WTC11 (cell line): ENCODE data around the gene PF4V1.

Source experiments
- CREB1 ChIP-seq: sonication (generic); formaldehyde crosslinking; IDR thresholded peaks from 2 replicates; pipeline ENCODE4 v1.8.0; 2023; ENCODE audit warnings: mild to moderate bottlenecking, missing genetic modification reagents
- NR2C2 ChIP-seq: sonication (generic); formaldehyde crosslinking; IDR thresholded peaks from 2 replicates; pipeline ENCODE4 v1.8.0; 2022; ENCODE audit warnings: mild to moderate bottlenecking, missing genetic modification reagents
- SP1 ChIP-seq: sonication (generic); formaldehyde crosslinking; conservative IDR thresholded peaks from 2 replicates; pipeline ENCODE4 v1.8.1; 2022; ENCODE audit warnings: missing genetic modification reagents
- ZBTB21 ChIP-seq: sonication (generic); formaldehyde crosslinking; IDR thresholded peaks from 2 replicates; pipeline ENCODE4 v1.8.1; 2023; ENCODE audit warnings: mild to moderate bottlenecking, missing genetic modification reagents, borderline replicate concordance
- ZNF263 ChIP-seq: sonication (generic); formaldehyde crosslinking; IDR thresholded peaks from 2 replicates; pipeline ENCODE4 v1.8.1; 2022; ENCODE audit warnings: low read depth, mild to moderate bottlenecking, moderate library complexity, missing genetic modification reagents
- TF ChIP-seq, protein P1 (sequence below): fragments of 200-600 bp; IDR thresholded peaks from 2 replicates; pipeline ENCODE4 v1.8.0; 2022; ENCODE audit warnings: antibody characterized with exemption
- TF ChIP-seq, protein P2 (sequence below): fragments of 250-450 bp; sonication (Bioruptor Pico); conservative IDR thresholded peaks from 2 replicates; pipeline ENCODE4 v1.9.0; 2021; ENCODE audit warnings: mild to moderate bottlenecking
- TF ChIP-seq, protein P3 (sequence below): sonication (generic); formaldehyde crosslinking; IDR thresholded peaks from 2 replicates; pipeline ENCODE4 v1.8.0; 2022; ENCODE audit warnings: mild to moderate bottlenecking, missing genetic modification reagents
- TF ChIP-seq, protein P4 (sequence below): sonication (generic); formaldehyde crosslinking; IDR thresholded peaks from 2 replicates; pipeline ENCODE4 v1.8.1; 2023; ENCODE audit warnings: mild to moderate bottlenecking, missing genetic modification reagents
- TF ChIP-seq, protein P5 (sequence below): sonication (generic); formaldehyde crosslinking; IDR thresholded peaks from 2 replicates; pipeline ENCODE4 v1.8.1; 2023; ENCODE audit warnings: mild to moderate bottlenecking, missing genetic modification reagents, borderline replicate concordance
- TF ChIP-seq, protein P6 (sequence below): sonication (generic); formaldehyde crosslinking; IDR thresholded peaks from 2 replicates; pipeline ENCODE4 v1.8.1; 2022; ENCODE audit warnings: missing genetic modification reagents, borderline replicate concordance

DNA sequence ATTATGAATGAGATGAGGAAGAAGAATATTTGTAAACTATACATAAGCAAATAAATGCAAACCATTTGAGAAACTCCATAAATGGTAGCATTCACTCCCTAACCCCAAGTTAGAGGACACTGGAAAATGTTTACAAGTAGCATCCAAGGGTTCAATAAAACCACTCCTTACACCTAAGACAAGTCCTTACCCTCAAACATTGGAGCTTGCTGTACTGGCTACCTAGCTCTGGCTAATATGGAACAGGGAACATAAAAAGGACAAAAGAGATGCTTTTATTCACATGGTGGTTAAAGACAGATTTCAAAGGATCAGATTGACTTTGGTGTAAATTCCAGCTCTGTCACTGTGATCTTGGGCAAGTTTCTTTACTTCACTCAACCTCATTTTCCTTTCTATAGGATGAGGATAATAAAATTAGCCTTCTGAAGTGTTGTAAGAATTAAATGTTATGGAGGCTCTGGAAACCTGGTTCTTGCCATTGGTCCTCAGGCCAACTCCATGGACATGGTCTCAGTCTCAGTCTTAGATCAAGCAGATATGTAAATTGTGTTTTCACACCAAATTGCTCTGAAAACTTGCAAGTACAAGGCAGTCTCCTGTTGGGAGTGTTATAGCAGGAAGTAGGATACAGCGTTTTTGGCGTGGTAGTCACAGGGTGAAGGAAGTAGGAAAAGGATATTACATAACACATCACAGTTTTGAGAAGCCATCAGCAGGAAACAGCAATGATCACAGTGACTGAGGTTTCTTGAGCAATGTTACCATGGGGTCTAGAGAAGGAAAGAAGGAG lies 19.4 kb downstream of the PF4V1 start:
- TF ChIP-seq, protein P1, sequence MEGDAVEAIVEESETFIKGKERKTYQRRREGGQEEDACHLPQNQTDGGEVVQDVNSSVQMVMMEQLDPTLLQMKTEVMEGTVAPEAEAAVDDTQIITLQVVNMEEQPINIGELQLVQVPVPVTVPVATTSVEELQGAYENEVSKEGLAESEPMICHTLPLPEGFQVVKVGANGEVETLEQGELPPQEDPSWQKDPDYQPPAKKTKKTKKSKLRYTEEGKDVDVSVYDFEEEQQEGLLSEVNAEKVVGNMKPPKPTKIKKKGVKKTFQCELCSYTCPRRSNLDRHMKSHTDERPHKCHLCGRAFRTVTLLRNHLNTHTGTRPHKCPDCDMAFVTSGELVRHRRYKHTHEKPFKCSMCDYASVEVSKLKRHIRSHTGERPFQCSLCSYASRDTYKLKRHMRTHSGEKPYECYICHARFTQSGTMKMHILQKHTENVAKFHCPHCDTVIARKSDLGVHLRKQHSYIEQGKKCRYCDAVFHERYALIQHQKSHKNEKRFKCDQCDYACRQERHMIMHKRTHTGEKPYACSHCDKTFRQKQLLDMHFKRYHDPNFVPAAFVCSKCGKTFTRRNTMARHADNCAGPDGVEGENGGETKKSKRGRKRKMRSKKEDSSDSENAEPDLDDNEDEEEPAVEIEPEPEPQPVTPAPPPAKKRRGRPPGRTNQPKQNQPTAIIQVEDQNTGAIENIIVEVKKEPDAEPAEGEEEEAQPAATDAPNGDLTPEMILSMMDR: no peak
- TF ChIP-seq, protein P2, sequence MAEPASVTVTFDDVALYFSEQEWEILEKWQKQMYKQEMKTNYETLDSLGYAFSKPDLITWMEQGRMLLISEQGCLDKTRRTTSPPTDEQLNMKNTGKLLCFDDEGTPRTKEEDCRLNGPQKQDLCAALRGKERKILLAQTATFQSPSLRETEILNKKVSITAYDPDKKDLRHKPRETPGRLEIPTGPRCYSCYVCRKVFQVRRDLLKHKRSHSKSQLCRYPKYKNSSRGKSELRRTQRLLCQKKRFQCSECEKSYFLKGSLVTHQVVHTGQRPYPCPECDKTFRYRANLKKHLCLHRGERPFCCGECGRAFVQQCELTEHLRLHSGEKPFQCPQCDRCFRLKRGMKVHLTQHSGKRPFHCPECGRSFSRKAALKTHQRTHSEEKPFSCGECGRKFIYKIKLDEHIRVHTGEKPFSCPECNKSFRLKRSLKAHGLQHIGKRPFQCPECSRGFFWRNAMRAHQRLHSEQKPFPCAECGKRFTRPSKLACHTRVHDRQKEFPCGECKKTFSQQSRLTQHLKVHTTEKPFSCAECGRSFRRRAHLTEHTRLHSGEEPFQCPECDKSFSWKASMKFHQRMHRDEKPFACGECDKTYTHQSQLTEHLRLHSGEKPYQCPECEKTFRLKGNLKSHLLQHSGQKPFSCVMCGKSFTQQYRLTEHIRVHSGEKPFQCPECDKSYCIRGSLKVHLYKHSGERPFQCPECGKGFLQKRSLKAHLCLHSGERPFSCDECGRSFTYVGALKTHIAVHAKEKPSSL (CRISPR knock-in tag): no peak
- TF ChIP-seq NR2C2 (CRISPR knock-in tag) (no peak), ZNF263 (no peak), ZBTB21 (CRISPR knock-in tag) (no peak), CREB1 (CRISPR knock-in tag) (no peak), SP1 (CRISPR knock-in tag) (no peak)
- TF ChIP-seq, protein P3, sequence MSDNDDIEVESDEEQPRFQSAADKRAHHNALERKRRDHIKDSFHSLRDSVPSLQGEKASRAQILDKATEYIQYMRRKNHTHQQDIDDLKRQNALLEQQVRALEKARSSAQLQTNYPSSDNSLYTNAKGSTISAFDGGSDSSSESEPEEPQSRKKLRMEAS (CRISPR knock-in tag): no peak
- TF ChIP-seq, protein P4, sequence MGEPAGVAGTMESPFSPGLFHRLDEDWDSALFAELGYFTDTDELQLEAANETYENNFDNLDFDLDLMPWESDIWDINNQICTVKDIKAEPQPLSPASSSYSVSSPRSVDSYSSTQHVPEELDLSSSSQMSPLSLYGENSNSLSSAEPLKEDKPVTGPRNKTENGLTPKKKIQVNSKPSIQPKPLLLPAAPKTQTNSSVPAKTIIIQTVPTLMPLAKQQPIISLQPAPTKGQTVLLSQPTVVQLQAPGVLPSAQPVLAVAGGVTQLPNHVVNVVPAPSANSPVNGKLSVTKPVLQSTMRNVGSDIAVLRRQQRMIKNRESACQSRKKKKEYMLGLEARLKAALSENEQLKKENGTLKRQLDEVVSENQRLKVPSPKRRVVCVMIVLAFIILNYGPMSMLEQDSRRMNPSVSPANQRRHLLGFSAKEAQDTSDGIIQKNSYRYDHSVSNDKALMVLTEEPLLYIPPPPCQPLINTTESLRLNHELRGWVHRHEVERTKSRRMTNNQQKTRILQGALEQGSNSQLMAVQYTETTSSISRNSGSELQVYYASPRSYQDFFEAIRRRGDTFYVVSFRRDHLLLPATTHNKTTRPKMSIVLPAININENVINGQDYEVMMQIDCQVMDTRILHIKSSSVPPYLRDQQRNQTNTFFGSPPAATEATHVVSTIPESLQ: no peak
- TF ChIP-seq, protein P5, sequence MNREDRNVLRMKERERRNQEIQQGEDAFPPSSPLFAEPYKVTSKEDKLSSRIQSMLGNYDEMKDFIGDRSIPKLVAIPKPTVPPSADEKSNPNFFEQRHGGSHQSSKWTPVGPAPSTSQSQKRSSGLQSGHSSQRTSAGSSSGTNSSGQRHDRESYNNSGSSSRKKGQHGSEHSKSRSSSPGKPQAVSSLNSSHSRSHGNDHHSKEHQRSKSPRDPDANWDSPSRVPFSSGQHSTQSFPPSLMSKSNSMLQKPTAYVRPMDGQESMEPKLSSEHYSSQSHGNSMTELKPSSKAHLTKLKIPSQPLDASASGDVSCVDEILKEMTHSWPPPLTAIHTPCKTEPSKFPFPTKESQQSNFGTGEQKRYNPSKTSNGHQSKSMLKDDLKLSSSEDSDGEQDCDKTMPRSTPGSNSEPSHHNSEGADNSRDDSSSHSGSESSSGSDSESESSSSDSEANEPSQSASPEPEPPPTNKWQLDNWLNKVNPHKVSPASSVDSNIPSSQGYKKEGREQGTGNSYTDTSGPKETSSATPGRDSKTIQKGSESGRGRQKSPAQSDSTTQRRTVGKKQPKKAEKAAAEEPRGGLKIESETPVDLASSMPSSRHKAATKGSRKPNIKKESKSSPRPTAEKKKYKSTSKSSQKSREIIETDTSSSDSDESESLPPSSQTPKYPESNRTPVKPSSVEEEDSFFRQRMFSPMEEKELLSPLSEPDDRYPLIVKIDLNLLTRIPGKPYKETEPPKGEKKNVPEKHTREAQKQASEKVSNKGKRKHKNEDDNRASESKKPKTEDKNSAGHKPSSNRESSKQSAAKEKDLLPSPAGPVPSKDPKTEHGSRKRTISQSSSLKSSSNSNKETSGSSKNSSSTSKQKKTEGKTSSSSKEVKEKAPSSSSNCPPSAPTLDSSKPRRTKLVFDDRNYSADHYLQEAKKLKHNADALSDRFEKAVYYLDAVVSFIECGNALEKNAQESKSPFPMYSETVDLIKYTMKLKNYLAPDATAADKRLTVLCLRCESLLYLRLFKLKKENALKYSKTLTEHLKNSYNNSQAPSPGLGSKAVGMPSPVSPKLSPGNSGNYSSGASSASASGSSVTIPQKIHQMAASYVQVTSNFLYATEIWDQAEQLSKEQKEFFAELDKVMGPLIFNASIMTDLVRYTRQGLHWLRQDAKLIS (CRISPR knock-in tag): no peak
- TF ChIP-seq, protein P6, sequence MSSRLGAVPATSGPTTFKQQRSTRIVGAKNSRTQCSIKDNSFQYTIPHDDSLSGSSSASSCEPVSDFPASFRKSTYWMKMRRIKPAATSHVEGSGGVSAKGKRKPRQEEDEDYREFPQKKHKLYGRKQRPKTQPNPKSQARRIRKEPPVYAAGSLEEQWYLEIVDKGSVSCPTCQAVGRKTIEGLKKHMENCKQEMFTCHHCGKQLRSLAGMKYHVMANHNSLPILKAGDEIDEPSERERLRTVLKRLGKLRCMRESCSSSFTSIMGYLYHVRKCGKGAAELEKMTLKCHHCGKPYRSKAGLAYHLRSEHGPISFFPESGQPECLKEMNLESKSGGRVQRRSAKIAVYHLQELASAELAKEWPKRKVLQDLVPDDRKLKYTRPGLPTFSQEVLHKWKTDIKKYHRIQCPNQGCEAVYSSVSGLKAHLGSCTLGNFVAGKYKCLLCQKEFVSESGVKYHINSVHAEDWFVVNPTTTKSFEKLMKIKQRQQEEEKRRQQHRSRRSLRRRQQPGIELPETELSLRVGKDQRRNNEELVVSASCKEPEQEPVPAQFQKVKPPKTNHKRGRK (CRISPR knock-in tag): no peak
